Urinary bladder (tissue), 4 donors: Measurements from ENCODE around the gene CD247. TPM values are rescaled to one million over a fixed set of nuclear protein-coding genes. Genes with fewer than 3 reads are reported as not detected.

Experiments
- DNase-seq: peaks from one replicate; pipeline ENCODE4 v3.0.0-alpha.2; 2015; ENCODE audit errors: extremely low spot score
- H3K27ac ChIP-seq: one replicate; pipeline ENCODE4 v1.5.1; 2013; ENCODE audit warnings: low read depth, mild to moderate bottlenecking, moderate library complexity
- H3K36me3 ChIP-seq: one replicate; pipeline ENCODE4 v1.6.1; 2013; ENCODE audit warnings: mild to moderate bottlenecking, moderate library complexity; ENCODE audit not compliant: insufficient read depth
- H3K4me1 ChIP-seq: one replicate; pipeline ENCODE4 v1.6.1; 2013; ENCODE audit warnings: mild to moderate bottlenecking, moderate library complexity; ENCODE audit not compliant: insufficient read depth
- H3K4me3 ChIP-seq: one replicate; pipeline ENCODE4 v1.5.1; 2013; ENCODE audit warnings: low read depth, low read length
- WGBS: extraction: QIAGEN DNeasy Blood & Tissue Kit; methylation state at CpG from one replicate; pipeline ENCODE4 v1.1.7; 2013; 5-methylcytosine and 5-hydroxymethylcytosine counted together
- polyA plus RNA-seq: library from polyadenylated mRNA; stranded (reverse); fragments of 200-250 nt; gene quantifications from one replicate; pipeline ENCODE4 v1.2.3, GENCODE V29; 2013
- total RNA-seq: library from RNA; depleted of rRNA; stranded (reverse); fragments of >200 nt; gene quantifications from one replicate; pipeline ENCODE4 v1.2.3, GENCODE V29; 2014
- donor health status: healthy with polysubstance abuse.
- donor health status: healthy.

The CD247 gene
- total and polyA plus RNA-seq, 2 donors, result 1.3 to 1.8 TPM

DNA sequence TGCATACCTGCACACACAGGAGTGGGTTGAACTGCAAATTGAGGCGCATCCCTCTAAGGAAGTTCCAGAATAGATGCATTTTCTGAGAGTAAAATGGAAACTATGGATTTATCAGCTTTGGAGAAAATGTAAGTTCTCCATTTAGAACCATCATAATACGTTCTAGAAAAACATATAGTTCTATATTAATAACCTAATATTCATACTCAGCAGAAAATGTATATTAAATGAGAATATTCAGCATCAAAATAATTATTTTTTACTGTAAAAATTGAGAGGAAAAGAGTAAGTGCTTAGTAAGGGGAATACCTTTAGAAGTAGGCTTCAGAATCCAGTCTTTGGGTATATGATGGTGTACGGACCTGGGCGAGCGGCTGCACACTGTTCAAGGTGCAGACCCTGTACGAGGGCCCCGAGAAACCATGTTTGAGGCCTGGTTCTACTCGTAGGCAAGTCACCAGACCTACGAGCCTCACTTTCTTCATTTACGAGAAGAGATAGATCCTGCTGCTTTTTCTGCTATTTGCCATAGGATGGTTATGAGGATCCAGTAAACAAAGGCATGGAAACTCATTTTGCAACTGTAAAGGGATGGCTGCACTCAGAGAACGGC lies 6.8 kb downstream of the CD247 start:
- Histone ChIP-seq H3K4me1 (no peaks in the 10 kb centered on the region), H3K4me3 (no peak overlapping the region), H3K27ac (no peak overlapping the region), H3K36me3 (no peaks in the 10 kb centered on the region)
- 86% methylated on average over 11 of the region's 11 CpGs for WGBS
- DNase-seq, result no peak

DNA sequence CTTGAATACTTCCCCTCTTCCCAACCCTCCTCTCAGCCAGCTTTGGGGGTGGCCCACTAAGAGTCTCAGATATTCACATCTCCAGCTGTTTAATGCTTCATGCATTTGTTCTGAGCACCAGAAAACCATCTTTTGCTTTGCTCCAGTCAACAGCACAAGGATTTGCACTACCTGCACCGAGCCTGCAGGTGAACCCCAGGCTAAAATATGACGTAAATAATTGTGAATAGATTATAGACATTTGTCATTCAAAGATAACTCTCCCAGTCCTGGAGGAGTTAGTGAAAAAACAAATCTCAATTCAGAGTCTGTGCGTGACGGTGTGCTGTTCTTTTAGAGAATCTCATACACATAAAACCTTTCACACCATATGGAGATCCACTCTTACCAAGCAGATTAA lies 7.4 kb downstream of the CD247 start:
- no peak overlapping the region for H3K27ac ChIP-seq
- no peak for DNase-seq
- 94% methylated on average over 4 of the region's 4 CpGs for WGBS
- H3K4me1 ChIP-seq, result no peaks in the 10 kb centered on the region
- H3K4me3 ChIP-seq, result no peak overlapping the region
- no peaks in the 10 kb centered on the region for H3K36me3 ChIP-seq

GRCh38 chr1:167510244-167510643 lies 8.1 kb downstream of the CD247 start:
- no peak overlapping the region for H3K27ac ChIP-seq
- no peaks in the 10 kb centered on the region for H3K4me1 ChIP-seq
- 87% methylated on average over 3 of the region's 3 CpGs for WGBS
- no peaks in the 10 kb centered on the region for H3K36me3 ChIP-seq
- H3K4me3 ChIP-seq, result no peak overlapping the region
- no peak for DNase-seq

DNA sequence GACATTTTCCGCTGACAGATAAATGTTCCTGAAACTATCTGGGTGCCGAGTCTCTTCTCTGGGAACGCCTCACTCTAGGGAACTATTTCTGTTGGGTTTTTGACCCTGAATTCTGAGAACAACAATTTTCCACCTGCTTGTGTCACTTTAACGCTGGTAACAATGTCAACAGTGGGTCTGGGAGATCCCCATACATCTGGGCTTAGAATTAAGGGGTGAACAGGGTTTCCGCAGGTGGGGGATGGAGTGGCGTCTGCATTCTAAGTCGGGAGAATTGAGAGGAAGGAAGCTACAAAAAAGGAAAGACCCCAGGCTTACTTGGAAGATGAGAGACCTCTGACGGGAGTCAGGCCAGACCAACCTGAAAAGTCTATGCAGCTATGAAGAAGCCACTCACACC lies 8.7 kb downstream of the CD247 start:
- no peak for DNase-seq
- no peak overlapping the region for H3K4me3 ChIP-seq
- H3K4me1 ChIP-seq, result no peaks in the 10 kb centered on the region
- no peak overlapping the region for H3K27ac ChIP-seq
- 83% methylated on average over 8 of the region's 8 CpGs for WGBS
- no peaks in the 10 kb centered on the region for H3K36me3 ChIP-seq

- no peak for DNase-seq
- 86% methylated on average over 3 of the region's 3 CpGs for WGBS
- H3K4me1 ChIP-seq, result no peaks in the 10 kb centered on the region
- H3K36me3 ChIP-seq, result no peaks in the 10 kb centered on the region
- no peak overlapping the region for H3K27ac ChIP-seq
- no peak overlapping the region for H3K4me3 ChIP-seq
Measured at GRCh38 chr1:167507719-167508118, 10.6 kb downstream of the CD247 start.

DNA sequence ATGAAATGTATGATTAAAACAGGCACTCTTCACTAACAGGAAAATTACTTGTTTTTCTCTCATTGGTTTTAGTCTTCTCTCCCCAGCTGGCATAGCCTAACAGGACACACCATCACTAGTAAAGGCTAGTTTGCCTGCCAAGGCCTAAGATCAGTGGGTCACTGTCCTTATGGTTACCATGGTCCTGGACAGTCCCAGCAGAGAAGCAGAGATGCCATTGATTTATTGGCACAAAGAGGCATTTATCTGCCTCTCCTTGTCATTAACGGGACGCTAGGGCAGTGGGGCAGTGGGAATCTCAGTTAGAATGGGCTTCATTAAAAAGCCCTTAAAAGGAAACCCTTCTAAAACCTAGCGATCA lies 13.9 kb downstream of the CD247 start:
- Histone ChIP-seq H3K27ac (no peak overlapping the region), H3K4me1 (no peaks in the 10 kb centered on the region), H3K4me3 (no peak overlapping the region), H3K36me3 (no peaks in the 10 kb centered on the region)
- 73% methylated on average over 3 of the region's 3 CpGs for WGBS
- no peak for DNase-seq

- DNase-seq, result no peak
- 58% methylated on average over 14 of the region's 14 CpGs for WGBS
- H3K36me3 ChIP-seq, result no peaks in the 10 kb centered on the region
- H3K4me3 ChIP-seq, result no peak overlapping the region
- H3K4me1 ChIP-seq, result no peaks in the 10 kb centered on the region
- H3K27ac ChIP-seq, result no peak overlapping the region
Measured at GRCh38 chr1:167503626-167504466, 14.5 kb downstream of the CD247 start.

GRCh38 chr1:167502719-167503462 lies 15.4 kb downstream of the CD247 start:
- Histone ChIP-seq H3K36me3 (no peaks in the 10 kb centered on the region), H3K4me3 (no peak overlapping the region), H3K4me1 (no peaks in the 10 kb centered on the region), H3K27ac (no peak overlapping the region)
- DNase-seq, result no peak
- 47% methylated on average over 4 of the region's 4 CpGs for WGBS

- no peak for DNase-seq
- Histone ChIP-seq H3K4me3 (no peak overlapping the region), H3K27ac (no peak overlapping the region), H3K36me3 (no peaks in the 10 kb centered on the region), H3K4me1 (no peaks in the 10 kb centered on the region)
- WGBS, result 81% methylated on average over 5 of the region's 5 CpGs
Measured at GRCh38 chr1:167502192-167502551, 16.2 kb downstream of the CD247 start.

GRCh38 chr1:167501515-167502191 lies 16.7 kb downstream of the CD247 start:
- no peak overlapping the region for H3K27ac ChIP-seq
- no peak for DNase-seq
- no peaks in the 10 kb centered on the region for H3K36me3 ChIP-seq
- H3K4me1 ChIP-seq, result no peaks in the 10 kb centered on the region
- WGBS, result 64% methylated on average over 10 of the region's 10 CpGs
- no peak overlapping the region for H3K4me3 ChIP-seq

- 85% methylated on average over 4 of the region's 4 CpGs for WGBS
- no peaks in the 10 kb centered on the region for H3K4me1 ChIP-seq
- no peak overlapping the region for H3K27ac ChIP-seq
- DNase-seq, result no peak
- H3K4me3 ChIP-seq, result no peak overlapping the region
- no peaks in the 10 kb centered on the region for H3K36me3 ChIP-seq
Measured at GRCh38 chr1:167500283-167500860, 18.0 kb downstream of the CD247 start.

GRCh38 chr1:167499664-167500101 lies 18.6 kb downstream of the CD247 start:
- WGBS, result 80% methylated on average over 3 of the region's 3 CpGs
- DNase-seq, result no peak
- H3K4me3 ChIP-seq, result no peak overlapping the region
- no peaks in the 10 kb centered on the region for H3K36me3 ChIP-seq
- H3K4me1 ChIP-seq, result no peaks in the 10 kb centered on the region
- H3K27ac ChIP-seq, result no peak overlapping the region

- H3K4me3 ChIP-seq, result no peak overlapping the region
- no peak for DNase-seq
- H3K36me3 ChIP-seq, result no peaks in the 10 kb centered on the region
- no peak overlapping the region for H3K27ac ChIP-seq
- 59% methylated on average over 4 of the region's 4 CpGs for WGBS
- H3K4me1 ChIP-seq, result no peaks in the 10 kb centered on the region
Measured at GRCh38 chr1:167499106-167499505, 19.2 kb downstream of the CD247 start.
